Caco-2 (cell line): ENCODE results near the gene GFPT2. TPM values are rescaled to one million over a fixed set of nuclear protein-coding genes. Genes with fewer than 3 reads are reported as not detected.

Experiments used
- BruUV-seq: library from RNA; stranded (reverse); fragments of 400-500 nt; replicated peaks from 2 replicates; lab custom pipeline; 2021; lab: Mats Ljungman, UMichigan
- CTCF ChIA-PET: fragments of 300-600 bp; sonication (Branson Sonifier 250); formaldehyde crosslinking; loops from one replicate; lab custom pipeline; 2022; ENCODE audit warnings: antibody characterized with exemption; lab: Charles Lee
- POLR2A ChIA-PET: fragments of 300-600 bp; sonication (Branson Sonifier 250); formaldehyde crosslinking; loops from one replicate; lab custom pipeline; 2022; ENCODE audit warnings: antibody characterized with exemption; lab: Charles Lee
- DNase-seq, 2 experiments: peaks; one replicate each; pipeline versions ENCODE4 v3.0.0 to v3.0.0-alpha.2; 2020 to 2022
- H3K27me3 ChIP-seq: replicated peaks from 2 replicates; pipeline ENCODE4 v1.6.0; 2011; ENCODE audit warnings: low read length; ENCODE audit not compliant: control insufficient read depth, insufficient read depth
- H3K36me3 ChIP-seq: 2 replicates; pipeline ENCODE4 v1.5.1; 2011; ENCODE audit warnings: low read length; ENCODE audit not compliant: control insufficient read depth, insufficient read depth
- H3K4me1 ChIP-seq: fragments of 250-450 bp; sonication (Bioruptor Pico); 2 replicates; pipeline ENCODE4 v1.5.1; 2020; ENCODE audit warnings: mild to moderate bottlenecking
- H3K4me3 ChIP-seq: 2 replicates; pipeline ENCODE4 v1.5.1; 2011; ENCODE audit warnings: low read depth, mild to moderate bottlenecking, control low read depth, low read length
- H3K9me3 ChIP-seq: fragments of 250-450 bp; sonication (Bioruptor Pico); 2 replicates; pipeline ENCODE4 v1.5.1; 2020; ENCODE audit warnings: mild to moderate bottlenecking, moderate library complexity
- H3K27ac Mint-ChIP-seq: one replicate; pipeline ENCODE4 v1.8.0; 2022; ENCODE audit warnings: mixed read lengths; ENCODE audit not compliant: unreplicated experiment
- H3K27me3 Mint-ChIP-seq: one replicate; pipeline ENCODE4 v1.8.0; 2022; ENCODE audit warnings: mixed read lengths; ENCODE audit not compliant: insufficient read depth, unreplicated experiment
- H3K36me3 Mint-ChIP-seq: one replicate; pipeline ENCODE4 v1.8.0; 2022; ENCODE audit warnings: mild to moderate bottlenecking, mixed read lengths; ENCODE audit not compliant: insufficient read depth, unreplicated experiment
- H3K4me1 Mint-ChIP-seq: one replicate; pipeline ENCODE4 v1.8.0; 2022; ENCODE audit warnings: low read depth, mixed read lengths; ENCODE audit not compliant: unreplicated experiment
- H3K4me3 Mint-ChIP-seq: one replicate; pipeline ENCODE4 v1.8.0; 2022; ENCODE audit warnings: mild to moderate bottlenecking, moderate library complexity, mixed read lengths; ENCODE audit not compliant: unreplicated experiment
- H3K9me3 Mint-ChIP-seq: one replicate; pipeline ENCODE4 v1.8.0; 2022; ENCODE audit warnings: mixed read lengths; ENCODE audit not compliant: unreplicated experiment
- intact Hi-C: fragments of 100-400 bp; cut with micrococcal nuclease; formaldehyde crosslinking; loops from one replicate; pipeline ENCODE4 v1.10.0; 2022; ENCODE audit not compliant: unreplicated experiment
- total RNA-seq: library from RNA; stranded (reverse); gene quantifications from 2 replicates; pipeline ENCODE4 v1.2.3, GENCODE V29; 2022
- TF ChIP-seq, protein P1 (sequence below), 2 experiments: fragments of 200-600 bp in 1 of 2; IDR thresholded peaks; 1 replicate in 1 of 2; 2 replicates in 1 of 2; pipeline versions ENCODE4 v1.5.1 to v1.8.0; 2011 to 2022; ENCODE audit warnings: antibody characterized with exemption in 1 of 2, control low read depth in 1 of 2, inconsistent platforms in 1 of 2, low read depth in 1 of 2, low read length in 1 of 2, mild to moderate bottlenecking in 1 of 2, moderate library complexity in 1 of 2; ENCODE audit not compliant: insufficient read depth in 1 of 2, severe bottlenecking in 1 of 2, unreplicated experiment in 1 of 2

The GFPT2 gene
- total RNA-seq, 1 experiment from 2014 or later: 1.6 TPM

DNA sequence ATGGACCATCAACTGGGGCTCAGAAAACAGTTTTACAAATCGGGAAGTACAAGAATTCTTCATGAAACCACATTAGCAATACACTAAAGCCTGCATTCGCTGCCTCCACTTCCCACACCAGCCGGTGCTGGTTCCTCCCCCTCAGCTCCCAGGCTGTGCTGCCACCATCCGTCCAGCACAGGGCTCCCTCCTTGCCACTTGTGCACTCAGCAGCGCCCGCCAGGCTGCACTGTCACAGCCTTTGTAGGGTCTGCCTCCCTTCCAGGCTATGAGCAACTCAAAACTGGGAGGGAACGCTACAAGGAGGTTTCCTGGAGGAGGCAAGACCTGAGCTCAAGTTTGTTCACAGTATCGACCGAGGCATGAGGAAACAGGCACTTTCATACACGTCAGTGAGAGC is 69.0 kb downstream of the GFPT2 start:
- Mint-ChIP-seq H3K4me3 (no peak overlapping the region), H3K4me1 (peaks cover 16% of the 10 kb centered on the region), H3K27me3 (no peaks in the 10 kb centered on the region), H3K36me3 (peaks cover 61% of the 10 kb centered on the region), H3K9me3 (peaks cover 5% of the 10 kb centered on the region), H3K27ac (no peak overlapping the region)
- CTCF ChIA-PET: no interaction called here
- Histone ChIP-seq H3K36me3 (peaks cover 5% of the 10 kb centered on the region), H3K27me3 (no peaks in the 10 kb centered on the region), H3K9me3 (no peaks in the 10 kb centered on the region), H3K4me1 (peaks cover 27% of the 10 kb centered on the region), H3K4me3 (no peak overlapping the region)
- DNase-seq: no peak
- TF ChIP-seq, protein P1, sequence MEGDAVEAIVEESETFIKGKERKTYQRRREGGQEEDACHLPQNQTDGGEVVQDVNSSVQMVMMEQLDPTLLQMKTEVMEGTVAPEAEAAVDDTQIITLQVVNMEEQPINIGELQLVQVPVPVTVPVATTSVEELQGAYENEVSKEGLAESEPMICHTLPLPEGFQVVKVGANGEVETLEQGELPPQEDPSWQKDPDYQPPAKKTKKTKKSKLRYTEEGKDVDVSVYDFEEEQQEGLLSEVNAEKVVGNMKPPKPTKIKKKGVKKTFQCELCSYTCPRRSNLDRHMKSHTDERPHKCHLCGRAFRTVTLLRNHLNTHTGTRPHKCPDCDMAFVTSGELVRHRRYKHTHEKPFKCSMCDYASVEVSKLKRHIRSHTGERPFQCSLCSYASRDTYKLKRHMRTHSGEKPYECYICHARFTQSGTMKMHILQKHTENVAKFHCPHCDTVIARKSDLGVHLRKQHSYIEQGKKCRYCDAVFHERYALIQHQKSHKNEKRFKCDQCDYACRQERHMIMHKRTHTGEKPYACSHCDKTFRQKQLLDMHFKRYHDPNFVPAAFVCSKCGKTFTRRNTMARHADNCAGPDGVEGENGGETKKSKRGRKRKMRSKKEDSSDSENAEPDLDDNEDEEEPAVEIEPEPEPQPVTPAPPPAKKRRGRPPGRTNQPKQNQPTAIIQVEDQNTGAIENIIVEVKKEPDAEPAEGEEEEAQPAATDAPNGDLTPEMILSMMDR (IDR thresholded peaks at IDR 0.05; ENCODE audit: insufficient read depth in 1 of 2, low read depth in 1 of 2, low read length in 1 of 2, severe bottlenecking in 1 of 2, unreplicated experiment in 1 of 2): no peak
- POLR2A ChIA-PET: no interaction called here
- BruUV-seq: no TSS peak
- intact Hi-C loops: no loop called here

DNA sequence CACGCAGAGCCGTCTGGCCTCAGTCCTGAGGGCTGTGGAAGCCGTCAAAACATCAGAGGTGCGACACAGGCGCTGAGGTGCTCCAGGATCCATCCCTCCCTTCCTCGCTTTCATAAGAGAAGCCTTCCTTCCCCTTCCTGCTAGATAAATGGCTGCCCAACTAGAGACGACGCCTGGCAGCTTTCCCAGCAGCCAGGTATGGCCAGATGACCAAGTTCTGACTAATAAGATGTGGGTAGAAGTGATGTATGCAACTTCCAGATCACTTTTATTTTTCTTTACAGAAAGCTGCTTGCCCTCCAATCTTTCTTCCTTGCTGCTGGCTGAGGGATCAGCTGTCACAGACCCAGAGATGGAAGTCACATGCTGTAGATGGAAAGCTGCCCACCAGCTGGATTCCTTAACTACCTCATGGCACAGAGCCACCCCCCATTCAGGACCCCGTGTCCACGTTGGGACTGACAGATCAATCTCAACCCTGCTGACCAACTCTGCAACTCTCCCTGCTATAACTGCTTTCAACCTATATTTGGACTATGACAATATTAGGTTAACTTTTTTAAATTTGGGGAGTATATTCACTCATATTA is 70.0 kb downstream of the GFPT2 start:
- TF ChIP-seq, protein P1 (IDR thresholded peaks at IDR 0.05; ENCODE audit: insufficient read depth in 1 of 2, low read depth in 1 of 2, low read length in 1 of 2, severe bottlenecking in 1 of 2, unreplicated experiment in 1 of 2): no peak
- DNase-seq: no peak
- Mint-ChIP-seq H3K9me3 (peaks cover 15% of the 10 kb centered on the region), H3K4me1 (peaks cover 9% of the 10 kb centered on the region), H3K4me3 (no peak overlapping the region), H3K27me3 (no peaks in the 10 kb centered on the region), H3K36me3 (peaks cover 71% of the 10 kb centered on the region), H3K27ac (peak overlapping the region; percentile 46)
- intact Hi-C loops: no loop called here
- H3K27me3 ChIP-seq: no peaks in the 10 kb centered on the region
- H3K9me3 ChIP-seq: no peaks in the 10 kb centered on the region
- H3K4me3 ChIP-seq: no peak overlapping the region
- H3K36me3 ChIP-seq: peaks cover 6% of the 10 kb centered on the region
- no TSS peak for BruUV-seq
- ChIA-PET POLR2A (no interaction called here), CTCF (no interaction called here)
- H3K4me1 ChIP-seq: peaks cover 16% of the 10 kb centered on the region

DNA sequence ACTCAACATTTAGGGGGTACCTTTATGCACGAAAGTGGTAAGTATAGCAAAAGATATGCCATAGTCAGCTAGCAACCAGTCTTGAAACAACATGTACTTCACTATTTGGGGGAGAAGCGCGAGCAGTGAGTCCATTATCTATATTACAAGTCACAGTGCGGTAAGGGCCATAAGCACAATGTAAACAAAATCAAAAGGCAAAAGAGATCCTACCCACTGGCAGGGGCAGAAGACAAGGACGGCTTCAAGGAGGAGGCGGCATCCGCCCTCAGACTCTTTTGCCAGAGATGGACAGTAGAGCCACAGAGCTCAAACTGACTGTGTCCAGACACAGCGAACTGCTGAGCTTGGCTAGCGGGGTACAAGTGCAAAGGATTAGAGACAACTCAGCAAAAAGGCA is 70.9 kb downstream of the GFPT2 start:
- ChIA-PET POLR2A (no interaction called here), CTCF (no interaction called here)
- Histone ChIP-seq H3K27me3 (no peaks in the 10 kb centered on the region), H3K9me3 (no peaks in the 10 kb centered on the region), H3K4me3 (no peak overlapping the region), H3K4me1 (peaks cover 8% of the 10 kb centered on the region), H3K36me3 (peaks cover 7% of the 10 kb centered on the region)
- no peak overlapping the region for H3K4me3 Mint-ChIP-seq
- DNase-seq: no peak
- intact Hi-C loops: no loop called here
- peaks cover 75% of the 10 kb centered on the region for H3K36me3 Mint-ChIP-seq
- no peaks in the 10 kb centered on the region for H3K27me3 Mint-ChIP-seq
- H3K27ac Mint-ChIP-seq: no peak overlapping the region
- BruUV-seq: no TSS peak
- peaks cover 15% of the 10 kb centered on the region for H3K9me3 Mint-ChIP-seq
- H3K4me1 Mint-ChIP-seq: peaks cover under 1% of the 10 kb centered on the region
- TF ChIP-seq, protein P1 (IDR thresholded peaks at IDR 0.05; ENCODE audit: insufficient read depth in 1 of 2, low read depth in 1 of 2, low read length in 1 of 2, severe bottlenecking in 1 of 2, unreplicated experiment in 1 of 2): no peak
